CD14-positive monocyte (primary cell): ENCODE measurements around the gene PAK5. TPM values are rescaled to one million over a fixed set of nuclear protein-coding genes. Genes with fewer than 3 reads are reported as not detected.

Experiments used
- DNase-seq, 3 donors: peaks; one replicate each; pipeline ENCODE4 v3.0.0-alpha.2; 2011 to 2022
- H2AFZ ChIP-seq: 2 replicates; pipeline ENCODE4 v1.6.0; 2012; ENCODE audit warnings: mild to moderate bottlenecking, low read depth, low read length, inconsistent platforms; ENCODE audit not compliant: insufficient read depth, poor library complexity, severe bottlenecking
- H3K27ac ChIP-seq, 2 donors: 1 replicate in 1 of 2; 2 replicates in 1 of 2; pipeline ENCODE4 v1.5.1; 2012 to 2013; ENCODE audit warnings: low read length in 2 of 2, control low read depth in 1 of 2, inconsistent platforms in 1 of 2, low read depth in 1 of 2, mild to moderate bottlenecking in 1 of 2
- H3K27me3 ChIP-seq, 2 donors: one replicate each; pipeline versions ENCODE4 v1.6.0 to v1.6.1; 2011 to 2013; ENCODE audit warnings: low read length in 2 of 2; ENCODE audit not compliant: control insufficient read depth in 2 of 2, insufficient read depth in 2 of 2
- H3K36me3 ChIP-seq, 2 donors: replicated peaks in 1 of 2; 1 replicate in 1 of 2; 2 replicates in 1 of 2; pipeline versions ENCODE4 v1.5.1 to v1.6.1; 2012 to 2013; ENCODE audit warnings: low read length in 2 of 2, control low read depth in 1 of 2, inconsistent platforms in 1 of 2, mild to moderate bottlenecking in 1 of 2; ENCODE audit not compliant: insufficient read depth in 2 of 2, control insufficient read depth in 1 of 2
- H3K4me1 ChIP-seq, 2 donors: 1 replicate in 1 of 2; 2 replicates in 1 of 2; pipeline versions ENCODE4 v1.5.1 to v1.6.1; 2012 to 2013; ENCODE audit warnings: low read length in 2 of 2, control low read depth in 1 of 2, inconsistent platforms in 1 of 2, mild to moderate bottlenecking in 1 of 2, moderate library complexity in 1 of 2; ENCODE audit not compliant: insufficient read depth in 2 of 2, control insufficient read depth in 1 of 2
- H3K4me2 ChIP-seq: replicated peaks from 2 replicates; pipeline ENCODE3; 2012; ENCODE audit warnings: low read length, moderate library complexity, mild to moderate bottlenecking; ENCODE audit not compliant: poor library complexity, severe bottlenecking; ENCODE audit errors: extremely low read depth
- H3K4me3 ChIP-seq, 3 experiments: fragments of 200-600 bp in 1 of 3; sonication (generic) in 1 of 3; replicated peaks in 1 of 3; 1 replicate in 2 of 3; 2 replicates in 1 of 3; pipeline ENCODE4 v1.5.1; 2011 to 2013; ENCODE audit warnings: low read length in 3 of 3, mild to moderate bottlenecking in 3 of 3, control low read depth in 2 of 3, low read depth in 2 of 3, inconsistent platforms in 1 of 3, moderate library complexity in 1 of 3
- H3K79me2 ChIP-seq: 2 replicates; pipeline ENCODE4 v1.6.0; 2012; ENCODE audit warnings: mild to moderate bottlenecking, control low read depth, inconsistent platforms, low read length, moderate library complexity; ENCODE audit not compliant: insufficient read depth
- H3K9ac ChIP-seq: 2 replicates; pipeline ENCODE4 v1.6.0; 2017; ENCODE audit warnings: low read length, mild to moderate bottlenecking; ENCODE audit not compliant: insufficient read depth, poor library complexity, severe bottlenecking
- H3K9me3 ChIP-seq, 2 donors: replicated peaks in 1 of 2; 1 replicate in 1 of 2; 2 replicates in 1 of 2; pipeline versions ENCODE4 v1.5.1 to v1.6.1; 2012 to 2013; ENCODE audit warnings: low read length in 2 of 2, control low read depth in 1 of 2; ENCODE audit not compliant: control insufficient read depth in 1 of 2, insufficient read depth in 1 of 2
- H4K20me1 ChIP-seq: 2 replicates; pipeline ENCODE4 v1.6.0; 2012; ENCODE audit warnings: mild to moderate bottlenecking, low read length, control low read depth, moderate library complexity; ENCODE audit not compliant: insufficient read depth
- H3K27ac Mint-ChIP-seq, 7 donors: one replicate each; pipeline ENCODE4 v1.8.0; 2020; ENCODE audit warnings: mild to moderate bottlenecking in 7 of 7, mixed read lengths in 7 of 7, moderate library complexity in 6 of 7, inconsistent platforms in 2 of 7
- H3K27me3 Mint-ChIP-seq, 3 donors: one replicate each; pipeline ENCODE4 v1.8.0; 2021 to 2022; ENCODE audit warnings: low read depth in 3 of 3, mild to moderate bottlenecking in 3 of 3, mixed read lengths in 3 of 3, moderate library complexity in 3 of 3, inconsistent platforms in 1 of 3
- H3K36me3 Mint-ChIP-seq, 2 donors: one replicate each; pipeline ENCODE4 v1.8.0; 2020; ENCODE audit warnings: mixed read lengths in 2 of 2, inconsistent platforms in 1 of 2, mild to moderate bottlenecking in 1 of 2
- H3K4me1 Mint-ChIP-seq: one replicate; pipeline ENCODE4 v1.8.0; 2020; ENCODE audit warnings: mild to moderate bottlenecking, mixed read lengths
- H3K4me3 Mint-ChIP-seq, 2 donors: one replicate each; pipeline ENCODE4 v1.8.0; 2020; ENCODE audit warnings: mild to moderate bottlenecking in 2 of 2, mixed read lengths in 2 of 2, moderate library complexity in 1 of 2
- H3K9me3 Mint-ChIP-seq, 7 donors: one replicate each; pipeline ENCODE4 v1.8.0; 2020 to 2022; ENCODE audit warnings: mixed read lengths in 7 of 7, mild to moderate bottlenecking in 6 of 7, moderate library complexity in 6 of 7, inconsistent platforms in 2 of 7
- WGBS: methylation state at CpG from one replicate; pipeline ENCODE4 v1.1.5; 2013; ENCODE audit warnings: missing lambda C conversion rate; ENCODE audit not compliant: insufficient coverage; 5-methylcytosine and 5-hydroxymethylcytosine counted together
- intact Hi-C, 2 donors: fragments of 100-400 bp; cut with micrococcal nuclease; formaldehyde crosslinking; loops; one replicate each; pipeline versions ENCODE4 v1.15.0 to v1.15.1; 2023
- polyA plus RNA-seq, 3 donors: library from polyadenylated mRNA; depleted of rRNA in 1 of 3; unstranded in 2 of 3; stranded (reverse) in 1 of 3; fragments of 300-500 nt in 2 of 3; fragments of >200 nt in 1 of 3; fragmentation: Illumina TruSeq in 2 of 3; gene quantifications; 1 replicate in 2 of 3; 2 replicates in 1 of 3; pipeline ENCODE4 v1.2.3, GENCODE V29; 2012 to 2021
- TF ChIP-seq, protein P1 (sequence below): fragments of 200-600 bp; IDR thresholded peaks from one replicate; pipeline ENCODE4 v1.8.0; 2022; ENCODE audit warnings: antibody characterized with exemption, mild to moderate bottlenecking

PAK5 gene
- polyA plus RNA-seq, 3 donors: not detected

DNA sequence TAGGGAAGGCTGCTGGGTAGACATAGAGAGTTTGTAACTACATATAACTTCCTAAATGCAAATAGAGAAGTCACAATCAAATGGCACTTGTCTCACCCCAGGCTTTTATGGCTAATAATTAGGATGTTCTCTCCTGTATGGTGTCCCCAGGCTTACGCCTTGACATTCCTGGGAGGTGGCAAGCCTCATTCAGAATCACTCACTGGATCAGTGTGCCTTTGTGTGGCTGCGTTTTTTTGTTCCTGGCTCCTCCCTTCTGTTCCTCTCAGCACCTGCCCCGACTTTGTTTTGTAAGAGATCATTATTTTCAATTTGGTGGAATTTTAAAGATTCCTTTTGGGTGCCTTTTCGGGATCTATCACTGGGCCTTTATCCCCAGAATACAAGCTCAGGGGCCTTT is 318.8 kb downstream of the PAK5 start:
- no peaks in the 10 kb centered on the region for H3K79me2 ChIP-seq
- WGBS: 100% methylated on average over 1 of the region's 4 CpGs
- H3K27ac ChIP-seq: no peak overlapping the region
- Mint-ChIP-seq H3K36me3 (peaks cover 20 to 21% of the 10 kb centered on the region in 2 donors), H3K4me1 (peaks cover 33% of the 10 kb centered on the region), H3K27me3 (peaks cover 39 to 44% (median 44%) of the 10 kb centered on the region in 3 donors), H3K4me3 (peak overlapping the region in 1 of 2 donors; percentile 59), H3K27ac (no peak overlapping the region), H3K9me3 (peaks cover 0 to 8% (median 4%) of the 10 kb centered on the region in 7 donors)
- no peak overlapping the region for H3K4me2 ChIP-seq
- no peak for DNase-seq
- H3K27me3 ChIP-seq: peaks cover 27 to 36% of the 10 kb centered on the region in 2 donors
- H3K36me3 ChIP-seq: peaks cover 0 to 4% of the 10 kb centered on the region in 2 donors
- H4K20me1 ChIP-seq: no peaks in the 10 kb centered on the region
- H3K4me3 ChIP-seq: no peak overlapping the region
- intact Hi-C loops: loop anchor here in 1 of 2 donors (10.0 kb wide), 2 partner anchors 45 to 85 kb away; no protein-coding TSS in a partner anchor
- no peak overlapping the region for H2AFZ ChIP-seq
- TF ChIP-seq, protein P1, sequence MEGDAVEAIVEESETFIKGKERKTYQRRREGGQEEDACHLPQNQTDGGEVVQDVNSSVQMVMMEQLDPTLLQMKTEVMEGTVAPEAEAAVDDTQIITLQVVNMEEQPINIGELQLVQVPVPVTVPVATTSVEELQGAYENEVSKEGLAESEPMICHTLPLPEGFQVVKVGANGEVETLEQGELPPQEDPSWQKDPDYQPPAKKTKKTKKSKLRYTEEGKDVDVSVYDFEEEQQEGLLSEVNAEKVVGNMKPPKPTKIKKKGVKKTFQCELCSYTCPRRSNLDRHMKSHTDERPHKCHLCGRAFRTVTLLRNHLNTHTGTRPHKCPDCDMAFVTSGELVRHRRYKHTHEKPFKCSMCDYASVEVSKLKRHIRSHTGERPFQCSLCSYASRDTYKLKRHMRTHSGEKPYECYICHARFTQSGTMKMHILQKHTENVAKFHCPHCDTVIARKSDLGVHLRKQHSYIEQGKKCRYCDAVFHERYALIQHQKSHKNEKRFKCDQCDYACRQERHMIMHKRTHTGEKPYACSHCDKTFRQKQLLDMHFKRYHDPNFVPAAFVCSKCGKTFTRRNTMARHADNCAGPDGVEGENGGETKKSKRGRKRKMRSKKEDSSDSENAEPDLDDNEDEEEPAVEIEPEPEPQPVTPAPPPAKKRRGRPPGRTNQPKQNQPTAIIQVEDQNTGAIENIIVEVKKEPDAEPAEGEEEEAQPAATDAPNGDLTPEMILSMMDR: no peak
- no peak overlapping the region for H3K9ac ChIP-seq
- H3K4me1 ChIP-seq: peaks cover 28 to 31% of the 10 kb centered on the region in 2 donors
- H3K9me3 ChIP-seq: peaks cover 0 to 3% of the 10 kb centered on the region in 2 donors

DNA sequence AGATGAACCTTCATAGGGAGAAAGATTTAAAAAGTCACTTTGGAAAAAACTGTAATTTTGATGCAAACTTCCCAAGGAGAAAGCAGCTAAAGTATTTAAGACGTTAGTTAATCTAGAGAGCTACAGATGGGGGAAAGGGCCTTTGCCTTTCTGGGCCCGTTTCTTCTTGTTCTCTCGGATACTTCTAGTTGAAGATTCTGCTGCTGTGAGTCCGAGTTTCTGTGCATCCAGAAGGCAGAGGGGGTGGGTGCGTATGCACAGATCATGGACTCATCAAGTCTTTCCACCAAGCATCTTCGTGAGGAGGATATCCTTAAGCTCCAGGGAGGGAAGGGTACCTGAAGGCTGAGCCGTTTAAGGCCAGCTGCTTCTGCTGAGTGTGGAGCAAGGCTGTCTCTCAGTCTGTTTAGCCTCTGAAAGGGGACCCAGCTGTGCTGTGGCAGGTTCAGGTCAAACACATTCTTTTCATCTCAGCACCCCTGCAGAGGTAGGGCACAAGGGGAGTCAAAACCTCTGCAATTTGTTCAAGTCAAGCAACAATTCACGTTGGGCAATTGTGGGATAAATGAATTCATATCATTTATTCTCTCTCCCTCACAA is 320.2 kb downstream of the PAK5 start:
- Mint-ChIP-seq H3K9me3 (peaks cover 0 to 16% (median 6%) of the 10 kb centered on the region in 7 donors), H3K36me3 (peaks cover 21 to 25% of the 10 kb centered on the region in 2 donors), H3K4me1 (peaks cover 43% of the 10 kb centered on the region), H3K27ac (peak overlapping the region in 1 of 7 donors; percentile 49), H3K4me3 (peak overlapping the region in 1 of 2 donors; percentile 59), H3K27me3 (peaks cover 53 to 59% (median 58%) of the 10 kb centered on the region in 3 donors)
- H3K9me3 ChIP-seq: peaks cover 0 to 3% of the 10 kb centered on the region in 2 donors
- no peaks in the 10 kb centered on the region for H3K79me2 ChIP-seq
- DNase-seq: no peak
- H3K4me3 ChIP-seq: no peak overlapping the region
- no peaks in the 10 kb centered on the region for H4K20me1 ChIP-seq
- peaks cover 42 to 50% of the 10 kb centered on the region in 2 donors for H3K27me3 ChIP-seq
- H3K4me2 ChIP-seq: no peak overlapping the region
- 35% methylated on average over 5 of the region's 8 CpGs for WGBS
- H3K4me1 ChIP-seq: peaks cover 34 to 41% of the 10 kb centered on the region in 2 donors
- H3K36me3 ChIP-seq: peaks cover 0 to 4% of the 10 kb centered on the region in 2 donors
- H2AFZ ChIP-seq: no peak overlapping the region
- no peak overlapping the region for H3K27ac ChIP-seq
- no peak overlapping the region for H3K9ac ChIP-seq
- intact Hi-C loops: no loop called here
- TF ChIP-seq, protein P1: no peak
